Urinary bladder (tissue), 4 donors: ENCODE data around the gene SPOCK1. TPM values are rescaled to one million over a fixed set of nuclear protein-coding genes. Genes with fewer than 3 reads are reported as not detected.

ENCODE experiments used
- DNase-seq: peaks from one replicate; pipeline ENCODE4 v3.0.0-alpha.2; 2015; ENCODE audit errors: extremely low spot score
- H3K27ac ChIP-seq: one replicate; pipeline ENCODE4 v1.5.1; 2013; ENCODE audit warnings: low read depth, mild to moderate bottlenecking, moderate library complexity
- H3K36me3 ChIP-seq: one replicate; pipeline ENCODE4 v1.6.1; 2013; ENCODE audit warnings: mild to moderate bottlenecking, moderate library complexity; ENCODE audit not compliant: insufficient read depth
- H3K4me1 ChIP-seq: one replicate; pipeline ENCODE4 v1.6.1; 2013; ENCODE audit warnings: mild to moderate bottlenecking, moderate library complexity; ENCODE audit not compliant: insufficient read depth
- H3K4me3 ChIP-seq: one replicate; pipeline ENCODE4 v1.5.1; 2013; ENCODE audit warnings: low read depth, low read length
- WGBS: extraction: QIAGEN DNeasy Blood & Tissue Kit; methylation state at CpG from one replicate; pipeline ENCODE4 v1.1.7; 2013; 5-methylcytosine and 5-hydroxymethylcytosine counted together
- polyA plus RNA-seq: library from polyadenylated mRNA; stranded (reverse); fragments of 200-250 nt; gene quantifications from one replicate; pipeline ENCODE4 v1.2.3, GENCODE V29; 2013
- total RNA-seq: library from RNA; depleted of rRNA; stranded (reverse); fragments of >200 nt; gene quantifications from one replicate; pipeline ENCODE4 v1.2.3, GENCODE V29; 2014
- donor health status: healthy with polysubstance abuse.
- donor health status: healthy.

The SPOCK1 gene
- total and polyA plus RNA-seq, 2 donors, result 8.9 to 11.2 TPM

- H3K4me3 ChIP-seq, result no peak overlapping the region
- H3K36me3 ChIP-seq, result no peaks in the 10 kb centered on the region
- no peaks in the 10 kb centered on the region for H3K4me1 ChIP-seq
- no peak overlapping the region for H3K27ac ChIP-seq
- no peak for DNase-seq
- 93% methylated on average over 3 of the region's 3 CpGs for WGBS
These were observed 151.3 kb downstream of the SPOCK1 start for GRCh38 chr5:137347865-137348264.

- H3K36me3 ChIP-seq, result no peaks in the 10 kb centered on the region
- 74% methylated on average over 3 of the region's 3 CpGs for WGBS
- no peak overlapping the region for H3K4me3 ChIP-seq
- no peak for DNase-seq
- H3K27ac ChIP-seq, result no peak overlapping the region
- no peaks in the 10 kb centered on the region for H3K4me1 ChIP-seq
These were observed 152.8 kb downstream of the SPOCK1 start for GRCh38 chr5:137346281-137346680.

GRCh38 chr5:137345396-137345795 is 153.7 kb downstream of the SPOCK1 start:
- Histone ChIP-seq H3K27ac (no peak overlapping the region), H3K4me1 (no peaks in the 10 kb centered on the region), H3K4me3 (no peak overlapping the region), H3K36me3 (no peaks in the 10 kb centered on the region)
- no peak for DNase-seq

GRCh38 chr5:137344723-137345322 is 154.3 kb downstream of the SPOCK1 start:
- no peaks in the 10 kb centered on the region for H3K36me3 ChIP-seq
- no peak overlapping the region for H3K4me3 ChIP-seq
- H3K4me1 ChIP-seq, result no peaks in the 10 kb centered on the region
- no peak for DNase-seq
- WGBS, result 36% methylated on average over 6 of the region's 6 CpGs
- no peak overlapping the region for H3K27ac ChIP-seq

GRCh38 chr5:137344021-137344420 is 155.1 kb downstream of the SPOCK1 start:
- DNase-seq, result no peak
- no peaks in the 10 kb centered on the region for H3K36me3 ChIP-seq
- H3K4me1 ChIP-seq, result no peaks in the 10 kb centered on the region
- 81% methylated on average over 4 of the region's 4 CpGs for WGBS
- H3K4me3 ChIP-seq, result no peak overlapping the region
- H3K27ac ChIP-seq, result no peak overlapping the region

- DNase-seq, result no peak
- H3K4me1 ChIP-seq, result no peaks in the 10 kb centered on the region
- no peak overlapping the region for H3K4me3 ChIP-seq
- 93% methylated on average over 3 of the region's 3 CpGs for WGBS
- no peaks in the 10 kb centered on the region for H3K36me3 ChIP-seq
- no peak overlapping the region for H3K27ac ChIP-seq
These were observed 156.4 kb downstream of the SPOCK1 start for GRCh38 chr5:137342764-137343163.

- H3K27ac ChIP-seq, result no peak overlapping the region
- no peak for DNase-seq
- H3K36me3 ChIP-seq, result no peaks in the 10 kb centered on the region
- 80% methylated on average over 8 of the region's 8 CpGs for WGBS
- no peaks in the 10 kb centered on the region for H3K4me1 ChIP-seq
- H3K4me3 ChIP-seq, result no peak overlapping the region
These were observed 157.3 kb downstream of the SPOCK1 start for GRCh38 chr5:137341831-137342230.

GRCh38 chr5:137340881-137341280 is 158.2 kb downstream of the SPOCK1 start:
- H3K4me1 ChIP-seq, result no peaks in the 10 kb centered on the region
- no peak overlapping the region for H3K27ac ChIP-seq
- DNase-seq, result no peak
- WGBS, result 73% methylated on average over 4 of the region's 4 CpGs
- H3K4me3 ChIP-seq, result no peak overlapping the region
- no peaks in the 10 kb centered on the region for H3K36me3 ChIP-seq

GRCh38 chr5:137336565-137337120 is 162.5 kb downstream of the SPOCK1 start:
- no peaks in the 10 kb centered on the region for H3K4me1 ChIP-seq
- H3K27ac ChIP-seq, result no peak overlapping the region
- H3K4me3 ChIP-seq, result no peak overlapping the region
- no peak for DNase-seq
- no peaks in the 10 kb centered on the region for H3K36me3 ChIP-seq

GRCh38 chr5:137336161-137336560 is 163.0 kb downstream of the SPOCK1 start:
- no peaks in the 10 kb centered on the region for H3K4me1 ChIP-seq
- no peak overlapping the region for H3K4me3 ChIP-seq
- no peak for DNase-seq
- 76% methylated on average over 1 of the region's 1 CpG for WGBS
- no peak overlapping the region for H3K27ac ChIP-seq
- H3K36me3 ChIP-seq, result no peaks in the 10 kb centered on the region

- Histone ChIP-seq H3K27ac (no peak overlapping the region), H3K4me1 (no peaks in the 10 kb centered on the region), H3K36me3 (no peaks in the 10 kb centered on the region), H3K4me3 (no peak overlapping the region)
- WGBS, result 82% methylated on average over 5 of the region's 5 CpGs
- DNase-seq, result no peak
These were observed 163.6 kb downstream of the SPOCK1 start for GRCh38 chr5:137335493-137335892.

GRCh38 chr5:137333928-137334327 is 165.2 kb downstream of the SPOCK1 start:
- DNase-seq, result no peak
- Histone ChIP-seq H3K4me3 (no peak overlapping the region), H3K4me1 (no peaks in the 10 kb centered on the region), H3K36me3 (no peaks in the 10 kb centered on the region), H3K27ac (no peak overlapping the region)
- 52% methylated on average over 3 of the region's 3 CpGs for WGBS

- Histone ChIP-seq H3K4me3 (no peak overlapping the region), H3K4me1 (no peaks in the 10 kb centered on the region), H3K27ac (no peak overlapping the region), H3K36me3 (no peaks in the 10 kb centered on the region)
- no peak for DNase-seq
- 58% methylated on average over 4 of the region's 4 CpGs for WGBS
These were observed 165.7 kb downstream of the SPOCK1 start for GRCh38 chr5:137333475-137333874.

- no peak overlapping the region for H3K27ac ChIP-seq
- no peak for DNase-seq
- no peaks in the 10 kb centered on the region for H3K4me1 ChIP-seq
- no peak overlapping the region for H3K4me3 ChIP-seq
- no peaks in the 10 kb centered on the region for H3K36me3 ChIP-seq
- 56% methylated on average over 6 of the region's 6 CpGs for WGBS
These were observed 166.8 kb downstream of the SPOCK1 start for GRCh38 chr5:137332296-137332695.
